Dermis blood vessel endothelial cell (primary cell): ENCODE results near the gene EIF4EBP2. TPM values are rescaled to one million over a fixed set of nuclear protein-coding genes. Genes with fewer than 3 reads are reported as not detected.

ENCODE experiments used
- DNase-seq: peaks from one replicate; pipeline ENCODE4 v3.0.0; 2010
- total RNA-seq: library from RNA; depleted of rRNA; stranded (reverse); fragments of >200 nt; gene quantifications from 2 replicates; pipeline ENCODE4 v1.2.3, GENCODE V29; 2014

The EIF4EBP2 gene
- total RNA-seq, 1 donor from 2014 or later: 28.2 TPM

- no peak for DNase-seq
Observed at GRCh38 chr10:70432561-70433263, 28.8 kb downstream of the EIF4EBP2 start.

GRCh38 chr10:70433581-70434280 lies 29.8 kb downstream of the EIF4EBP2 start:
- no peak for DNase-seq

GRCh38 chr10:70435241-70436085 lies 31.5 kb downstream of the EIF4EBP2 start:
- no peak for DNase-seq

GRCh38 chr10:70437721-70438120 lies 33.8 kb downstream of the EIF4EBP2 start:
- DNase-seq: no peak

GRCh38 chr10:70440296-70441160 lies 36.6 kb downstream of the EIF4EBP2 start:
- no peak for DNase-seq

DNA sequence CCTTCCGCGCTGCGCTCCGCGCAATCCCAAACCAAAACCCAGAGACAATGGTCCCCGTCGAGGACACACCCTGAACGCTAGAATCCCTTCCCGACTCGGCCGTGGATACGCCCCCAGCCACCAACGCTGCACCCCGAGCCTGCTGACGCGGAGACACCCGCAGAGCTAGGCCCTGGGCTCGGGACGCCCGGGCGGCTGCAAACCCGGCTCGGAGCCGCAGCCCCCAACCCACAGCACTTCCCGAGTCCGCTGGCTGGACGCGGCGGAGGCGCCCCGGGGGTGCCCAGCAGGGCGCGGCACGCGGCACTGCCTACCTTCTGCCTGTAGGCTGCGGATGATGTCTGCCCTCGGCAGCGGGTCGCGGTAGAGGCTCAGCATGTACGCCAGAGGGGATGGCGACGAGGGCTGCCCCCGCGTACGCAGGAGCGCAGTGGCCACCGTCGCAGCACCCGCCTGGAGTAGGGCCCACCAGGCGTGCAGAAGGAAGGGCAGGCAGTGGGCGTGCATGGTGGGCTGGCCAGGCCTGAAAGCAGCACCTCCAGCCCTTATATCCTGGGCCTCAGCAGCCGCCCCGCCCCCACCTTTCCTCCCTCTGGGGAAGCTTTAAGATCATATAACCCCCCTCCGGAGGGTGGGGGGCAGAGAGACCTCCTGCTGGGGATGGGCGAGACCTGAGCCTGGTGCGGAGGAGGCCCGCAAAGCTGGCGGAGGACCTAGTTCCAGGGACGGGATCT lies 37.4 kb downstream of the EIF4EBP2 start, which contains the start of gene NODAL:
TSS of gene NODAL (minus strand) at position 521 of the 734 bp plus-strand sequence. CDS start at position 507, 14 bp downstream.
- DNase-seq: no peak

DNA sequence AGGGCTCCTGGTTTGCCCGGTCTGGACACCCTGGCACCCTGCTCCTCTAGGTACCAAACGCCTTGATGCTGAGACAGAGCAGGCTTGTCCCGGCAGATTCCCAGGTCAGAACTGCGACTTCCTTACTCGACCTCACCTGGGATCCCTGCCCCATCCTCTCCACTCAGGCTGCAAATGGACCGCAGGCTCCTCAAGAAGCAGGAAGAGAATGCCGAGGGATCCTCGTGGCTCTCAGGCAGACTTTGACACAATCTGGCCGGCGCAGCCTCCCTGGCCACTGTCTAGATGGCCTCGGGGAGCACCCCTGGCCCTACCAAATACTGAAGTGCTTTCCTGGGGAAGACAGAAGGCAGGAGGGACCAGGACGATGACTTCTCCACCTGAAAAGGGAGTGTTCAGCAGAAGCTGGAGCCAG lies 38.0 kb downstream of the EIF4EBP2 start:
- no peak for DNase-seq

DNA sequence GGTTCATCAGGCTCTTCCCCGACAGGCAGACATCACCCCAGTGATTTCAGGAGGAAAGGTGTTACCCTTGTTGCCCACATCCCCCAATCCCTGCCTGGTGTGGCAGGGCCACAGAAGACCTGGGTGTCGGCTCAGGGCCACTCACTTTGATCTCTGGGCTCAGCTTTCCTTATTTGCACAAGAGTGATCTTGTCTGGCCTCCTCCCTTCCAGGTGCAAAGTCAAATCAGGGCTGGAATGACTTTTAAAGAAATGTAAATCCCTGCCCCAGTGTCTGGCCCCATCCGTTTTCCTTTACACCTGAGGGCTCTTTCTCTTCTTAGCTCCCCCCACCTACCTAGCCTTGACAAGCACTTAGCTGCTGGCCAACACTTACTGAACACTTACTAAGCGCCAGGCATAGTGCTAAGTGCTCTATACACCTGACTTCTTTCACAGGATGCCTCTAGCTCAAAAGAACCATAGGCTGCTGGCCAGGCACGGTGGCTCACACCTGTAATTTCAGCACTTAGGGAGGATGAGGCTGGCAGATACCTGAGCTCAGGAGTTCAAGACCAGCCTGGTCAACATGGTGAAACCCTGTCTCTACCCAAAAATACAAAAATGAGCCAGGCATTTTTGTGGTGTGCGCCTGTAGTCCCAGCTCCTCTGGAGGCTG lies 38.5 kb downstream of the EIF4EBP2 start:
- no peak for DNase-seq

GRCh38 chr10:70444744-70445143 lies 40.8 kb downstream of the EIF4EBP2 start:
- no peak for DNase-seq

- no peak for DNase-seq
Observed at GRCh38 chr10:70445718-70446657, 42.0 kb downstream of the EIF4EBP2 start.

- no peak for DNase-seq
Observed at GRCh38 chr10:70448236-70448635, 44.3 kb downstream of the EIF4EBP2 start.

- DNase-seq: no peak
Observed at GRCh38 chr10:70455213-70455630, 51.3 kb downstream of the EIF4EBP2 start.

- DNase-seq: no peak
Observed at GRCh38 chr10:70456164-70456563, 52.2 kb downstream of the EIF4EBP2 start.

- DNase-seq: no peak
Observed at GRCh38 chr10:70457759-70458305, 53.9 kb downstream of the EIF4EBP2 start.

- DNase-seq: peak; percentile 84
Observed at GRCh38 chr10:70458329-70459060, 54.5 kb downstream of the EIF4EBP2 start.

DNA sequence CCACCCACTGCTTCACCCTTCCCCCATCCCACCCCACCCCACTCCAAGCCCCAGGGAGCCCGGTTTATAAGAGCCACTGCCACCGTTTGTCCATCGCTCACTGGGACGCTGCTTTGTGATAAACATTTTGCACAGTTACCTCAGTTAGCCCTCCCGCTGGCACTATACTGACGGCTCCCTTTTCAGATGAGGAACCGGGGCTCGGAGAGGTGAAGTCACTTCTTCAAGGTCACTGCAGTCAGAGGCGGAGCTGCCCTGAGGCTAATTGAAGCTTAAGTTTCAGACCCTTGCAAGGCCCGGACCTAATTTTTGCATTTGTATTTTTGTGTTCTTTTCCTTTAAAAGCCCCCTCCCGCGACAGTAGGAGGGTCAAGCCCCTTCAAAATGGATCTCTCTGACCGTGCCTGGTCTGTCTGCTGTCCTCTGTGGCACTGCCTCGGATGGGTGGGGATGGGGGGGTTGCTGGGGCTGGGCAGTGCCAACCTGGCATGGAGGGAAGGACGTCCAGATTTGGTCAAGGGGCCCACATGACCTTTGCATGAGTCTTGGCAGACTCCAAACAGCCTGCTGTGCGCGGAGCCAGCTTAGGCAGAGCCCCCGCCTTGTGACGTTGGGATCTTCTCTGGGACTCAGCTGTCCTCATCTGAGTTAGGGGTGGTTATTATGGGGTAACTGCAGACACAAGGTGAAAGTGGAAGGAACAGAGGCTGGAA lies 55.3 kb downstream of the EIF4EBP2 start:
- DNase-seq: no peak

DNA sequence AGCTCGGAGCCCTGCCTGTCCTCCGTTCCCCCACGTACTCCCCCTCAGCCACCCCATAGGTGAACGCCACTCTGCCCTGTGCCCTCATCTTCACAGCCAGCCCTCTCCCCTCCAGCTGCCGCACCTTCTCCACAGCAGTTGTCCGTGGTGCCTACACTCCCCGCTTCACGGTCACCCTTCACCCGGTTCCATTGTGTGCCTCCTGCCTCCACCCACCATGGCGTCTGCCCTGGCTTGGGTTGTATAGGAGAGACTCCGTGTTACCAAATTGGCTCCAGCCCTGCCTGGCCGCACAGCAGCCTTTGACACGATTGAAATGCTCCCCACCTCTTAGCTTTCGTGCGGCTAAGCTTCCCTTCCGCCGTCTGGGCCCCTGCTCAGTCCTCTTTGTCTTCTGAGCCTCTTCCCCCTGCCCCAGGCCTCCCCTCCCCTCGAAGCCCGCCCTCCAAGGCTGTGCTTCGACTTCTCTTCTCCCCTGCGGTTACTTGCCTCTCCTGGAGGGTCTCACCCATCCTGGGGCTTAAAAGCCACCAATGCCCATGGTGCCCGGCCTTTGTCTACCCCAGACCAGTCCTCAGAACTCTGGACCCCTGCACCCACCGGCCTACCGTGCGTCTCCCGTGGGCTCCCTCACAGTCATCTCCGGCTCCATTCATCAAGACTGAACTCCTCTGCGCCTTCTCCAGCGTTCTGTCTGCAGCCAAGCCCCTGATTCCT lies 56.0 kb downstream of the EIF4EBP2 start:
- no peak for DNase-seq
